Tibial nerve (tissue), 4 donors: Measurements from ENCODE around the gene LRBA. TPM values are rescaled to one million over a fixed set of nuclear protein-coding genes. Genes with fewer than 3 reads are reported as not detected.

ENCODE experiments used
- DNase-seq, 2 donors: peaks; one replicate each; pipeline ENCODE4 v3.0.0-alpha.2; 2019; ENCODE audit warnings: low spot score in 2 of 2
- H3K27ac ChIP-seq, 4 donors: fragments of 200-600 bp; sonication (generic) in 3 of 4; one replicate each; pipeline ENCODE4 v1.5.1; 2017 to 2019; ENCODE audit warnings: mild to moderate bottlenecking in 1 of 4
- H3K27me3 ChIP-seq, 2 donors: fragments of 200-600 bp; sonication (generic) in 1 of 2; one replicate each; pipeline versions ENCODE4 v1.5.1 to v1.6.0; 2017 to 2019
- H3K36me3 ChIP-seq, 3 donors: fragments of 200-600 bp; sonication (generic); one replicate each; pipeline ENCODE4 v1.5.1; 2018 to 2019
- H3K4me1 ChIP-seq, 4 donors: fragments of 200-600 bp; sonication (generic) in 3 of 4; one replicate each; pipeline ENCODE4 v1.5.1; 2017 to 2019
- H3K4me3 ChIP-seq, 4 donors: fragments of 200-600 bp; sonication (generic) in 3 of 4; one replicate each; pipeline ENCODE4 v1.5.1; 2017 to 2019; ENCODE audit warnings: mild to moderate bottlenecking in 1 of 4, moderate library complexity in 1 of 4
- H3K9me3 ChIP-seq, 4 donors: fragments of 200-600 bp; sonication (generic) in 3 of 4; one replicate each; pipeline ENCODE4 v1.5.1; 2017 to 2019
- CTCF ChIP-seq, 5 experiments: fragments of 200-600 bp in 3 of 5; fragments of 450-650 bp in 2 of 5; sonication (generic) in 3 of 5; IDR thresholded peaks; one replicate each; pipeline ENCODE4 v1.5.1; 2016 to 2019; ENCODE audit warnings: antibody characterized with exemption in 5 of 5, mild to moderate bottlenecking in 3 of 5, moderate library complexity in 2 of 5
- EP300 ChIP-seq, 2 donors: sonication (generic); formaldehyde crosslinking; IDR thresholded peaks; one replicate each; pipeline ENCODE4 v1.6.1; 2017; ENCODE audit warnings: antibody characterized with exemption in 2 of 2, mild to moderate bottlenecking in 1 of 2
- POLR2A ChIP-seq, 2 donors: fragments of 450-650 bp; IDR thresholded peaks; one replicate each; pipeline ENCODE4 v1.6.1; 2017; ENCODE audit warnings: antibody characterized with exemption in 2 of 2, mild to moderate bottlenecking in 2 of 2, moderate library complexity in 2 of 2
- WGBS, 2 donors: methylation state at CpG; one replicate each; pipeline ENCODE4 v1.1.5; 2018; 5-methylcytosine and 5-hydroxymethylcytosine counted together
- total RNA-seq, 4 donors: library from RNA; depleted of rRNA; stranded (reverse); fragments of >200 nt; gene quantifications; one replicate each; pipeline ENCODE4 v1.1.0, GENCODE V29; 2016

LRBA gene
- total RNA-seq, 4 donors from 2014 or later, result 35.4 to 43.1 (median 38.0) TPM

- Histone ChIP-seq H3K4me3 (no peak overlapping the region), H3K9me3 (no peaks in the 10 kb centered on the region), H3K27ac (no peak overlapping the region), H3K4me1 (no peaks in the 10 kb centered on the region), H3K27me3 (no peaks in the 10 kb centered on the region), H3K36me3 (peaks cover 0 to 18% (median 0%) of the 10 kb centered on the region in 3 donors)
- TF ChIP-seq POLR2A (IDR thresholded peaks at IDR 0.05), result no peak
- no peak for TF ChIP-seq EP300 (IDR thresholded peaks at IDR 0.05)
- TF ChIP-seq CTCF (IDR thresholded peaks at IDR 0.05), result no peak
- WGBS, 2 donors, result 89 to 93% methylated on average over 2 of the region's 2 CpGs
- no peak for DNase-seq
These were observed 124.8 kb downstream of the LRBA start for GRCh38 chr4:150890246-150890645.

- no peak overlapping the region for H3K27ac ChIP-seq
- H3K9me3 ChIP-seq, result no peaks in the 10 kb centered on the region
- no peak for DNase-seq
- H3K4me3 ChIP-seq, result no peak overlapping the region
- H3K36me3 ChIP-seq, result peaks cover 0 to 18% (median 0%) of the 10 kb centered on the region in 3 donors
- no peaks in the 10 kb centered on the region for H3K4me1 ChIP-seq
- H3K27me3 ChIP-seq, result no peaks in the 10 kb centered on the region
- TF ChIP-seq POLR2A (IDR thresholded peaks at IDR 0.05) (no peak), EP300 (IDR thresholded peaks at IDR 0.05) (no peak), CTCF (IDR thresholded peaks at IDR 0.05) (no peak)
- 96 to 97% methylated on average over 4 of the region's 4 CpGs for whole genome bisulfite sequencing, 2 donors
These were observed 125.8 kb downstream of the LRBA start for GRCh38 chr4:150889306-150889705.

GRCh38 chr4:150888625-150889024 lies 126.5 kb downstream of the LRBA start:
- Histone ChIP-seq H3K36me3 (peaks cover 0 to 15% (median 0%) of the 10 kb centered on the region in 3 donors), H3K27me3 (no peaks in the 10 kb centered on the region), H3K4me1 (no peaks in the 10 kb centered on the region), H3K9me3 (no peaks in the 10 kb centered on the region), H3K4me3 (no peak overlapping the region), H3K27ac (no peak overlapping the region)
- DNase-seq, result no peak
- no peak for TF ChIP-seq CTCF (IDR thresholded peaks at IDR 0.05)
- TF ChIP-seq EP300 (IDR thresholded peaks at IDR 0.05), result no peak
- TF ChIP-seq POLR2A (IDR thresholded peaks at IDR 0.05), result no peak

DNA sequence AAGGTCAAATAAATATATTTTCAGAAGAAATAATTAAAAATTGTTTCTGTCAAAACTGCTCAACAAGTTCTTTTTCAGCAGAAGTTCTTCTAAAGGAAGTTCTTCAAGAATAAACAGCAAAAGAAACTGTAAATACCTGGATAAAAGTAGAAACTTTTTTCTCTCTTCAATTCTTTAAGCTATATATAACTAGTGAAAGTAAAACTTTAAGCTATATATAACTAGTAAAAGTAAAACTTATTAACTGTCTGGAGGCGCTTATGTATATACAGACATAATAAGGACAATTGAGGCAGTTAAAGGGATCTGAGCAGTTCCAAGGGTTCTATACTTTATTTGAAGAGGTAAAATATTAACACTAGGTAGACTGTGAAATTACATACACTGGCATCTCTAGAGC lies 126.9 kb downstream of the LRBA start:
- WGBS, 2 donors, result 0% methylated on average over 1 of the region's 1 CpG

DNA sequence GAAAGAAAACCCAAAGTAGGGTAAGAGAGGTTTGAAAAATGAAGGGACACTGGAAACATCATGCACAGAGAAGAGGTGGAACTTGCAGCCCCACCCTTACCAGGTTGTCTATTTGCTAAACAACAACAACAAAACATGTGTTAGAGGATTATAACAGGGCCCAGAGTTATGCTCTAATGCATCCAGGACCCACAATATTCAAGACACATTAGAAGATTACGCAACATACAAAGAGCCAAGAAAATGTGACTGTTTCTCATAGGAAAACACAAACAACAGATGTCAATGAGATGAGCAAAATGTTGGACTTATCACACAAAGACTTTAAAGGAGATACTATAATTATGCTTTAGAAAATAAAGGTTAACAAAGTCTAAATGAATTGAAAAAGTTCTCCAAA lies 128.5 kb downstream of the LRBA start:
- Histone ChIP-seq H3K27me3 (no peaks in the 10 kb centered on the region), H3K4me1 (no peaks in the 10 kb centered on the region), H3K4me3 (no peak overlapping the region), H3K9me3 (no peaks in the 10 kb centered on the region), H3K27ac (no peak overlapping the region), H3K36me3 (peaks cover 0 to 4% (median 0%) of the 10 kb centered on the region in 3 donors)
- no peak for TF ChIP-seq EP300 (IDR thresholded peaks at IDR 0.05)
- TF ChIP-seq CTCF (IDR thresholded peaks at IDR 0.05), result no peak
- TF ChIP-seq POLR2A (IDR thresholded peaks at IDR 0.05), result no peak
- WGBS, 2 donors, result 87 to 100% methylated on average over 1 of the region's 1 CpG
- DNase-seq, result no peak

More for the DNA sequence above, 126.9 kb downstream of the LRBA start:
- Histone ChIP-seq H3K36me3 (peaks cover 0 to 11% (median 0%) of the 10 kb centered on the region in 3 donors), H3K4me1 (no peaks in the 10 kb centered on the region), H3K9me3 (no peaks in the 10 kb centered on the region), H3K4me3 (no peak overlapping the region), H3K27ac (no peak overlapping the region), H3K27me3 (no peaks in the 10 kb centered on the region)
- TF ChIP-seq EP300 (IDR thresholded peaks at IDR 0.05), result no peak
- TF ChIP-seq CTCF (IDR thresholded peaks at IDR 0.05), result no peak
- TF ChIP-seq POLR2A (IDR thresholded peaks at IDR 0.05), result no peak
- DNase-seq, result no peak
